NOMO-1 treated with dmso at 0.1 percent for 144 hours (cell line): ENCODE measurements around the gene TM9SF2.

Experiments used
- DNase-seq: peaks from one replicate; lab custom pipeline; 2025; ENCODE audit not compliant: unreplicated experiment; lab: John Stamatoyannopoulos, UW

The TM9SF2 gene

GRCh38 chr13:99495466-99496183 lies 5.6 kb upstream of the TM9SF2 start:
- DNase-seq, result no peak

- DNase-seq, result peak; percentile 82
These were observed 4.8 kb upstream of the TM9SF2 start for GRCh38 chr13:99496184-99497142.

- DNase-seq, result peak; percentile 97
These were observed 2.8 kb upstream of the TM9SF2 start for GRCh38 chr13:99498171-99499161.

GRCh38 chr13:99500839-99501183 lies 461 bp upstream of the TM9SF2 start:
- no peak for DNase-seq

GRCh38 chr13:99501848-99502301 lies 603 bp downstream of the TM9SF2 start:
- DNase-seq, result no peak

GRCh38 chr13:99505814-99506269 lies 4.6 kb downstream of the TM9SF2 start:
- DNase-seq, result no peak

- peak; percentile 66 for DNase-seq
These were observed 5.4 kb downstream of the TM9SF2 start for GRCh38 chr13:99506634-99507033.

GRCh38 chr13:99507054-99507453 lies 5.8 kb downstream of the TM9SF2 start:
- DNase-seq, result no peak

- DNase-seq, result no peak
These were observed 6.3 kb downstream of the TM9SF2 start for GRCh38 chr13:99507551-99507950.

- no peak for DNase-seq
These were observed 6.7 kb downstream of the TM9SF2 start for GRCh38 chr13:99507986-99508385.

GRCh38 chr13:99509479-99509878 lies 8.2 kb downstream of the TM9SF2 start:
- no peak for DNase-seq

- no peak for DNase-seq
These were observed 13.5 kb downstream of the TM9SF2 start for GRCh38 chr13:99514801-99515200.

- DNase-seq, result no peak
These were observed 15.1 kb downstream of the TM9SF2 start for GRCh38 chr13:99516153-99516929.

GRCh38 chr13:99517577-99517976 lies 16.3 kb downstream of the TM9SF2 start:
- DNase-seq, result no peak

GRCh38 chr13:99517984-99518383 lies 16.7 kb downstream of the TM9SF2 start:
- no peak for DNase-seq

- DNase-seq, result no peak
These were observed 21.0 kb downstream of the TM9SF2 start for GRCh38 chr13:99522298-99522697.

GRCh38 chr13:99523838-99524237 lies 22.6 kb downstream of the TM9SF2 start:
- no peak for DNase-seq

- DNase-seq, result no peak
These were observed 24.7 kb downstream of the TM9SF2 start for GRCh38 chr13:99525967-99526366.

GRCh38 chr13:99526549-99526948 lies 25.3 kb downstream of the TM9SF2 start:
- no peak for DNase-seq

- DNase-seq, result no peak
These were observed 26.0 kb downstream of the TM9SF2 start for GRCh38 chr13:99527301-99527700.
